SKM-1 treated with dmso at 0.1 percent for 144 hours (cell line): ENCODE results near the gene ANO4.

Source experiments
- DNase-seq: peaks from one replicate; lab custom pipeline; 2025; ENCODE audit not compliant: unreplicated experiment; lab: John Stamatoyannopoulos, UW

ANO4 gene

DNA sequence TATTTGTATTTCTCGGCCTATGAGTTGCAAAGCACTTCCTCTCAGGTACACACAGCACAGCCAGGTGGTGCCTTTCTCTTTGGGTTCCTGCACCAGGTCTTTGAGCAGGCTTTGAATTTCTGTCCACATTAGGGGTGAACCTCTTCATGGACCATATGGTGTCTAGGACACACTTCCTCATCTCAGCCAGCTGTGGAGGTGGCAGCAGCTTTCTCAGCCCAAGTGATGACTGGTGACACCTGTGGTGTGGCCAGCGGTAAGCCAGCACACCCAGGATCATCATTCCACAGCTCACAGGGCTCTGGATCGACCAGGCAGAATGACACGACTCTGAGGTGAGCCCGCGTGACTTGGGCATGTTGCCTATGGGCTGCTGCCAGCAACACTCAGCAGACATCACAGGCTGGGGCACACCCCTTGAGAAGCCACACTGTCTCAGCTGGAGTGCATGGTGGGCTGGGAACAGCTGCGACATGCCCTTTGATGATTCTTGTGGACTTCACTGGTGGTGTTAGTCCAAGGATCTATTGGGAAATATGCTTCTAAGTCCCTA lies 378.7 kb downstream of the ANO4 start:
- no peak for DNase-seq

DNA sequence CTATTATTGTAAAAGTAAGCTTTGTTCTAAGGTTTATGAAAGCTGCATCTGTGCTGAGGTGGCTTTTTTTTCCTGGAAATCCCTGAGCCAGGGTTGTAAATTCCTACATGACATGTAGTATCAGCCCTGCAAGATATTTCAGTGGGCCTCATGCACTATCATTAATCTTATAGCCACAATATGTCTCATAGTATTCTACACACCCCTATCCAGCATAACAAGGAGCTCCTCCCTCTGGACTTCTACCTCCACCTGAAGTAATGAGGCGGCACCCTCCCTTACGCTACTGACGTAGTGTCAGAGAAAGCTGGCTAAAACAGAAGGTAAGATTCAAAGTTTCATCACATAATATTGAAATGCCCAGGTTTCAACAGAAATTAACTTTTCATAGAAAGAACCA lies 380.0 kb downstream of the ANO4 start:
- no peak for DNase-seq
